Epithelial cell of esophagus (primary cell): ENCODE measurements around the gene ZNF33A.

Experiments
- DNase-seq: peaks from one replicate; pipeline ENCODE4 v3.0.0; 2010; ENCODE audit warnings: low read depth
- H3K4me3 ChIP-seq: 2 replicates; pipeline ENCODE4 v1.5.1; 2011; ENCODE audit warnings: mild to moderate bottlenecking, low read length, control low read depth
- TF ChIP-seq, protein P1 (sequence below): IDR thresholded peaks from 2 replicates; pipeline ENCODE4 v1.5.1; 2011; ENCODE audit warnings: low read depth, mild to moderate bottlenecking, low read length, control low read depth, inconsistent platforms; ENCODE audit not compliant: insufficient read depth; ENCODE audit errors: missing control alignments

Gene ZNF33A

DNA sequence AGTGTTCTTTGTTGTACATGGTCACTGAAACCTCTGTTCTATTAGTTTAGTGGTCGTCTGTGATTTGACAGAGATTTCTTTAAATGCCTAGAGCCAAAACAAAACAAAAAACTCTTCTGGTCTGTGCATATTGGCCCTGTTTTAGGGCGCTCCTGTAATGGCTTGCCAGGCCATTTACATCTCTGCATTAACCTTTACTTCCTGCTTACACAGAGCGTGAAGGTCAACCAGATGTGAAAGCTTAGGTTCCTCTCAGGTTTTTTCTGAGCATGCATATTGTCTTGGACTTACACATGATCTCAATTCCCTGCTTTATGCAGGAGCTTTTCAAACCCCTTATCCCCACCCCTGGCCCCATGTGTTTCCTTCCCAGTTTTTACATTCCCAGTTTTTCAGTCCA lies 93.3 kb downstream of the ZNF33A start:
- DNase-seq: no peak
- H3K4me3 ChIP-seq: no peak overlapping the region
- TF ChIP-seq, protein P1, sequence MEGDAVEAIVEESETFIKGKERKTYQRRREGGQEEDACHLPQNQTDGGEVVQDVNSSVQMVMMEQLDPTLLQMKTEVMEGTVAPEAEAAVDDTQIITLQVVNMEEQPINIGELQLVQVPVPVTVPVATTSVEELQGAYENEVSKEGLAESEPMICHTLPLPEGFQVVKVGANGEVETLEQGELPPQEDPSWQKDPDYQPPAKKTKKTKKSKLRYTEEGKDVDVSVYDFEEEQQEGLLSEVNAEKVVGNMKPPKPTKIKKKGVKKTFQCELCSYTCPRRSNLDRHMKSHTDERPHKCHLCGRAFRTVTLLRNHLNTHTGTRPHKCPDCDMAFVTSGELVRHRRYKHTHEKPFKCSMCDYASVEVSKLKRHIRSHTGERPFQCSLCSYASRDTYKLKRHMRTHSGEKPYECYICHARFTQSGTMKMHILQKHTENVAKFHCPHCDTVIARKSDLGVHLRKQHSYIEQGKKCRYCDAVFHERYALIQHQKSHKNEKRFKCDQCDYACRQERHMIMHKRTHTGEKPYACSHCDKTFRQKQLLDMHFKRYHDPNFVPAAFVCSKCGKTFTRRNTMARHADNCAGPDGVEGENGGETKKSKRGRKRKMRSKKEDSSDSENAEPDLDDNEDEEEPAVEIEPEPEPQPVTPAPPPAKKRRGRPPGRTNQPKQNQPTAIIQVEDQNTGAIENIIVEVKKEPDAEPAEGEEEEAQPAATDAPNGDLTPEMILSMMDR: no peak

DNA sequence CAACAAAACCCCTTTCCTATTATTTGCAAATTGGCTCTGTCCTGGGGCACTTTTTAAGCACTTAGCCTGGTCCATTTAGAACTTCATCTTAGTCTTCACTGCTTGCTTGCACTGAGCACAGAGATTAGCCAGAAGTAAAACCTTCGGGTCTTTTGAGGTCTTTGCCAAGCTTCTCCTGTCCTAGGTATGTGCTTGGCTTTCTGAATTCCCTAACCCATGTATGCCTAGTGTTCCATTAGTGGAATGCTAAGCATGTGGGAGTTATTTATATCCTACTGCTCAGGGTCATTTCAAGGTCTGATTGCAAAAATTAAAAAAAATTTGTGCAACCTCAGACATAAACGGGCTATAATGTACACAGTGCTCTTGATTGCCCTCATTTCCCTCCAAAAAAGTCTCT lies 101.7 kb downstream of the ZNF33A start:
- TF ChIP-seq, protein P1: no peak
- DNase-seq: no peak

More for the DNA sequence above, 101.7 kb downstream of the ZNF33A start:
- H3K4me3 ChIP-seq: no peak overlapping the region
